CD4-positive, alpha-beta T cell treated with Interleukin-1 beta for 1 hour (primary cell): Measurements from ENCODE around the gene GLB1L.
"Not testable (repeated sequence)": the region's sequence is repeated elsewhere in the genome, so short reads cannot be mapped to it uniquely, and the experiment has no call there.

ENCODE experiments used
- DNase-seq, 2 donors: peaks; one replicate each; pipeline ENCODE4 v3.0.0-alpha.2; 2020 to 2022

The GLB1L gene

DNA sequence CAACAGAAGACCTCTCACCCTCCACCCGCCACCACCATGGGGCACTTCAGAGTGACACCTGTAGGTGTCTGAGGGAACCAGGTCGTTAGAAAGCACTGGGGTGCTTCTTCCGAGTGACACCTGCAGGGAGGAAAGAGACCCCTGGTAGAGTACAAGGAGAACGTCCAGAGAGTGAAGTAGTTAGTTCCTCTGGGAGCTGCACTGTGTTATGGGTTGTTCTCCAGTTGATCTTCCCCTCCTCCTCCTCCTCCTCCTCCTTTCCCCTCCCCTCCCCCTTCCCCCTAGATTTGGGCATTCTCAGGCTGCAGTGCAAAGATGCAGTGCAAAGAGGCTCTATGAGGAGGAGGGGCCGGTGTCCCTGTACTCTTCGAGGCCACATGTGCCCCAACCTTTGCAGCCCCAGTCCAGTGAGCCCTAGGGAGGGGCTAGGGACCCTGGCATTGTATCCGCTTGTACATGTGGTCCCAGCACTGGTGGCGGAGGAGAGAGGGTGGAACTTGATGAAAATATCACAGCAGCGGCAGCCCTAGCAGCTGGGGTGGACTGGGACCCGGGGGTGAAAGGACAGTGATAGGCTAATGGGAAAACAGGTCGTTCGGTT lies 34.8 kb upstream of the GLB1L start:
- DNase-seq = no peak

DNA sequence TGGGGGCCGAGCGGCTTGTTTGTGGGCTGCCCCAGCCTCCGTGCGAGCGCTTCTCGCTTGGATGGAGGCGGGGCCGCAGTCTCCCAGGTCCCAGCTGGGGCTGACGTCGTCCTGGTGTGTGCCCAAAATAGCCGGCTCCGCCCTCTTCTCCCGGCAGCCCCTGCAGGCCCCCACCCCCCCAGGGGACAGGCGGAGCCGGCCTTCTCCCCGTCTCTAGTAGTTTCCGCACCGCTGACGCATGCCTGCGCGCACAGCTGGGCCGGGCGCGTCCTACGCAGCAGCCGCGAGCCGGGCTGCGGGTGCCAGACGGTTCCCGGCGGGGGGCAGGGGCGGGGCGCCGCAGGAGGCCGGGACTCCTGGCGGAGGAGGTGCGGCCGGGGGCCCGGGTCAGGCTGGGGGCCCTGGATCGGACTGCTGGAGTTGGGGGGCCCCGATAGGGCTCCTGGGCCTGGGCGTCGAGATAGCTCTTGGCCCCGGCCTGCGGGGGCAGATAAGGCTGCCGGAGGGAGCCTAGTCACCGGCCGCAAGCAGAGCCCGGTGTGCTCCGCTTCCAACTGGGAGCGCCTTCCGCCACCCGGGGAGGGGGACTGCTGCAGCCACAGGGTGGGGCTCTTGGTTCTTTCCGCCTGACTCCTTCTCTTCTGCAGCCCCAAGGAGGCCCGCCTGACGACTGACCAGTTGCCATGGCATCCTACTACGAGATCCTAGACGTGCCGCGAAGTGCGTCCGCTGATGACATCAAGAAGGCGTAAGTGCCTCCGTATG lies 34.1 kb upstream of the GLB1L start, which contains the start of gene DNAJB2:
Gene DNAJB2 (plus strand): TSS at position 216 of the 765 bp plus-strand sequence. CDS start 468 bp downstream, at position 684.
- DNase-seq = peak; percentile 99 to 100

DNA sequence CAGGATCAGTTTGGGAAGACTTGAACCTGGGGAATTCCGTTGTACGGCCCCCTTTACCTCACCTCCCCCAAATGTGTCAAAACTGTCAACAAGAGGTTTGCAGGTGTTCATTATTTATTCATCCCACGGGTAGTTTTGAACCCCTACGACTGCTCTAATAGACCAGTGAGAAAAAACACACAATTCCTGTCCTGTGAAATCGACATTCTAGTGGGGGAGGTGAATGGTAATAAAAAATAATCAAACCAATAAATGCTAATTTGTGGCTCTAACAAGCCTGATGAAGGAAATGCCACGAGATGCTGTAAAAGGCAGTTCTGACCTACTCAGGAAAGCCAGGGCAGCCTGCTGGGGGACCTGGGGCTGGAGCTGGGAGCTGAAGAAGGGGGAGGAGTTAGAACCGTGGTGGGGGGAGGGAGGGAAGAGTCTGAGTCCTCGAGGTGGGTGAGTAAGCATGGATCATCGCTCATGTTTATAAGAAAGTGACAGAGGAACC lies 33.5 kb upstream of the GLB1L start:
- no peak for DNase-seq

DNA sequence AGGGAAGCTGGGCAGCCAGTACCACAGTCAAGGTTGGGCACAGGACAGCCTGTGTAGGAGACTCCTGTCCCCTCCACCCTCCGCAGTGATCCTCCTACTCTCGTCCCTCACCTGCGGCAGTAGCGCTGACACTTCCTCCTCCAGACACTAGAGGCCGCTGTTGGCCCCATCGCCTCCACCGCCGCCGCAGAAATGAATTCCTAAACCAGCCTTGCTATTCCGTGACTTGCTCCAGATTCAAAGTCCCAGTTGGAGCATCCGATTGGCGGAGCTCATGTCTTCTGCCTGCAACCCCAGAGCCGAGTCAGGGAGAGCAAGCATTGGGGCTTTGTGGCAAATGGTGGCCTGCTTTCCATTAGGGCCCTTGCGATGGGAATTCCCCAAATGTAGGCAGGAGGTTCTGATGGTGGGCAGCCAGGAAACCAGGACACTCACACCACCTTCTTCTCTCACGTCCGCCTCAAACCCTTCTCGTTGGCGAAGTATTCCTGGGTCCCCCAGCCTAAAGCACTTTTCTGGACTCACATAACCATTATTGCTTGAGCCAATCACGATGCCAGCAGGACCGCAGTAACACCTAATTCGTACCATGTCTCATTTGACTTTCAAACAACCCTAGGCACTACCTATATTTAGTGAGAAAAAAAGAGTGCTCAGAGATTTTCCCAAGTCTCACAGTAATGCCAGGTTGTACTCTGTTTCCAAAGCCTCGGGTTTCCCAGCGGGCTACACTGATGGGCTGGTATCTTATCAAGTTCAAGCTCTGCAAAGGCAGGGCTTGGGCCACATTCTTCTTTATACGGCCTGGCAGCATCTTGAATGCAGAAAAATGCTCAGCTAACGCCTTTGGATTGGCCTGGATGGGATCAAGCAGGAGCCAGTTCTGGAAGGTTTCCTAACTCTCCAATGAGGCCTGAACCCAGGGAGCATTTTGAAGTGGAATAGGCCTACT lies 32.7 kb upstream of the GLB1L start:
- DNase-seq = peak; percentile 77 to 80

DNA sequence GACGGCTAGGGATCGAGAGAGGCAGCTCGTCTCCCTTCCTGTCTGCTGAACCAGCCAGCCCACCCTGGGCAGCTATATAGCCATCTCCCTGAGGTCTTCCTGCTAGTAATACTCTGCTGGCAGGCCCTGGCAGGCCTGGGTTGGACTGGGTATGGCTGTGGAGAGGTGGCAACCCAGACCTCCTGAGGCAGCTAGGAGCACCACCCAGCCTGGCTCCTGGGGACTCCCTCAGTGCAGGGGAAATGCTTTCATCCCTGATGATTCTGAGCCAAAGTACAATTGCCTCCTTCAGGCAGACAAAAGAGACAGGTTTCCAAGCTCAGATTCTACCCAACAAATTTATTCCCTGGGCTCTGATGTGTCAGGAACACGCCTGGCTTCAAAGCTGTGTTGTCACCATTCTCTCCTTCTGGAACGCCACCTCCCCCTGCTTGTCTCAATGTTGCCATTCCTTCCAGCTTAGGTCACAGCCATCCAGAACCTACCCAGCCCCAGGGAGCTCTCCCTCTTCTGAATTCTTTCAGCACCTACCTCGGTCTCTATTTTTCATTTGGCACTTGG lies 29.2 kb upstream of the GLB1L start:
- no peak for DNase-seq

DNA sequence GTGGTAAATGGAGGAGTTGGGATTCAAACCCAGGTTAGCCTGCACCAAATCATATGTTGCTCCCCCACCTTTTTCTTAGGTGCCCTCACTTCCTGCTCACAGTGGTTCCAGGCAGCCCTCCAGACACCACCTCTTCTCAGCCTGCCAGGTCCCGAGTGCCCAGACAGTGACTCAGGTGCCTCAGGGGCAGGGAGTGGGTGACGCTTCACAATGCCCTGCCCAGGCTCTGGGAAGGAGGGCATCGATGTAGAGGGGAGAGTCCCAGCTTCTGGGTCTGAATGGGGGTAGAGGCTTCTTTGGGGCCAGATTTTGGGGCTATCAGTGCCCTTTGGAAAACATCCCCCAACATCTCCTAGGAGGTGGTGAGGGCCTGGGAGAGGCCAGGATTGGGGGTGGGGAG lies 28.7 kb upstream of the GLB1L start:
- no peak for DNase-seq

DNA sequence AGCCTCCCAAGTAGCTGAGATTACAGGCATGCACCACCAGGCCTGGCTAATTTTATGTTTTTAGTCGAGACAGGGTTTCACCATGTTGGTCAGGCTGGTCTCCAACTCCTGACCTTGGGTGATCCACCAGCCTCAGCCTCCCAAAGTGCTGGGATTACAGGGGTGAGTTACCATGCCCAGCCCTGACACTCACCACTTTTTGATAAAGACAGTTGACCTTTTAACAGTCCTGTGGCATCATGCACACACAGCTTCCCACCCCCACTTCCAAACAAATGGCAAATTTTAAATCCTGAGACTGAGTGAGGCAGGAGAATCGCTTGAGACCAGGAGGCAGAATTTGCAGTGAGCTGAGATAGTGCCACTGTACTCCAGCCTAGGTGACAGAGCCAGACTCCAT lies 27.8 kb upstream of the GLB1L start:
- DNase-seq = no peak

DNA sequence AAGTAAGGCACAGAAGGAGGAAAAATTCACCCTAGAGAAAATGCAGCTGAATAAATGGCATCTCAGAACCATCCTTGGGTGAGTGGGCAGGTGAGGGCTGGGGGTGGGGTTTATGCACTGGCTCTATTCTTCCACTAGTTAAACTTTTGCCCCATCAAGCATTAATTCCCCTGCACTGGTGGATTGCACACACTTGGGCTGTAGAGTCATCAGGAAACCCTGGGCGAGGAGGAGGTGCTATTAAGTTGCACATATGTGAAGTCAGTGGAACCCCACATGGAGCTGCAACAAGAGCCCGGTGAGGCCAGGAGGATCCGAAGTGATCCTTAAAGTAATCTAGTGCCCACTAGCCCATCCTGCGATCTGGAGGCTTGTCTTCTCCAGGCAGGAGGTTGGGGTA lies 27.1 kb upstream of the GLB1L start:
- no peak for DNase-seq

DNA sequence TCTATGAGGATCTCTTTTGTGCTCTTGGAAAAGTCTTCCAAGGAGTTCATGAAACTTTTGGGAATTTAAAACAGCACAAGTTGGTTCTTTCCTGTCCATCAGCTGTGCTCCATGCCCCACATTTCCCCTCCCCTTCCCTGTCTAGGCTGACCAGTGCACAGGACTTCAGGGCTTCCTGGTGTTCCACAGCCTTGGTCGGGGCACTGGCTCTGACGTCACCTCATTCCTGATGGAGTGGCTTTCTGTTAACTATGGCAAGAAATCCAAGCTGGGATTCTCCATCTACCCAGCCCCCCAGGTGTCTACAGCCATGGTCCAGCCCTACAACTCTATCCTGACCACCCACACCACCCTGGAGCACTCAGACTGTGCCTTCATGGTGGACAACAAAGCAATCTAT lies 25.8 kb upstream of the GLB1L start:
- DNase-seq = no peak

DNA sequence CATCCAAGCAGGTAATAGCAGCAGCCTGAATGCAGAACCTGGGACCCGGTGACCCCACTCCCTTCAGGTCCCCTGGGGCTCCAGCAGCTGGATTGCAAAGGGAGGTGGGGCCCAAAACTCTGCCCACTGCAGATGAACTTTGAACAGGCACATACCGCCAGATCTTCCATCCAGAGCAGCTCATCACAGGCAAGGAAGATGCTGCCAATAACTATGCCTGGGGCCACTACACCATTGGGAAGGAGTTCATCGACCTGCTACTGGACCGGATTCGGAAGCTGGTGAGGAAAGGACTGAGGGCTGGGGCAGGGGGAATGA lies 24.8 kb upstream of the GLB1L start:
- DNase-seq = no peak

DNA sequence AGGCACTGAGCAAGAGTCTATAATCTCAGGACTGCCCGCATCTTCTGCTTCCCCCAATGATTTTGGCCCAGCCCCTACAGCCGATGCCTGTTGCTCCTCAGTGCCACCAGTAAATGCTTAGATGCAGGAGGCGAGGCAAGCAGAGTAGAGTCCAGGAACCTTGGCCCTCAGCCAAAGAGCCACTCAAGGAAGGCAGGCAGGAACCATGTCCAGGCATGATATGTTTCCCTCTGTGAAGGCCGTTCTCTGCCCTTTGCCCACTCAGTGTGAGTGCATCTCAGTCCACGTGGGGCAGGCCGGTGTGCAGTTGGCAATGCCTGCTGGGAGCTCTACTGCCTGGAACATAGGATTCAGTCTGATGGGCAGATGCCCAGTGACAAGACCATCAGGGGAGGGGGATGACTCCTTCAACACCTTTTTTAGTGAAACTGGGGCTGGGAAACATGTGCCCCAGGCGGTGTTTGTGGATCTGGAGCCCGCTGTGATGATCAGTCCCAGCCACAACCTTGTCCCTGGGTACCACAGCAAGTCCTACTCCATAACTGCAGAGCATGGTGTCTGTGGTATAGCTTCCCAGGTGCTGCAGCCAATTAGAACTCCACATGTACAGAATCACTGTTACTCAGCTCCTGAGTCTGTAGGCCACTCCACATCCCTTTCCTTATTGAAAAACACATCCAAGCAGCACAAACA lies 24.3 kb upstream of the GLB1L start:
- DNase-seq = no peak

DNA sequence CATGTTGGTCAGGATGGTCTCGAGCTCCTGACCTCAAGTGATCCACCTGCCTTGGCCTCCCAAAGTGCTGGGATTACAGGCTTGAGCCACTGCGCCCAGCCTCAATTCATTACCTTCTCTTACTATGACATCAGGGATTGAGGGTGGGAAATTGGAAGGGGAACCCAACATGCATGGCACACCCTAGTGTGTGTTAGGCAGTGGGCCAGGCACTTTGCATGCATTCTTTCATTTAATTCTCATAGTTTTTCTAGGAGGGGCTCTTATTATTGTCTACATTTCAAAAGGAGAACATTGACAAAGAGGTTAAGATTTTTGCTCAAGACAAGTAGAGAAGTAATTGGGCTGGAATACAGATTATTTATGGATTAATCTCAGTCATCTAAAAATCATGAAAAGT lies 23.1 kb upstream of the GLB1L start:
- DNase-seq = no peak

DNA sequence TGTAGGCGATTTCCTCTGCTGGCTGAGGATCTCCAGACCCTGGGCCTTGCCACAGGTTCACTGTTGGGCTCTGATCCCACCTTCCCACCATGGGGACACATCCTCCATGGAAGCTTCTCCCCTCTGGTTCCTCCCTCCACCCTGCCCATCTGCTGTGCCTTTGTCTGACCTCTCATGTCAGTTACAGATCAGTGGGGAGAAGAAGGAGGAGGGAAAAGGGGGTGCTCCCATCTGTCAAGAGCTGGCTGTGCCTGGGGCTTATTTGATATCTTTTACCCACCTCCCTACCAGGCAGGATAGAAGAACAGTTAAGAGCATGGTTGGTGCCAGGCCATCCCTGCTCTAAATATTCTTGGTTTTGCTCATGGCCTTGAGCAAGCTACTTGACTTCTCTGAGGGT lies 21.6 kb upstream of the GLB1L start:
- DNase-seq = no peak

DNA sequence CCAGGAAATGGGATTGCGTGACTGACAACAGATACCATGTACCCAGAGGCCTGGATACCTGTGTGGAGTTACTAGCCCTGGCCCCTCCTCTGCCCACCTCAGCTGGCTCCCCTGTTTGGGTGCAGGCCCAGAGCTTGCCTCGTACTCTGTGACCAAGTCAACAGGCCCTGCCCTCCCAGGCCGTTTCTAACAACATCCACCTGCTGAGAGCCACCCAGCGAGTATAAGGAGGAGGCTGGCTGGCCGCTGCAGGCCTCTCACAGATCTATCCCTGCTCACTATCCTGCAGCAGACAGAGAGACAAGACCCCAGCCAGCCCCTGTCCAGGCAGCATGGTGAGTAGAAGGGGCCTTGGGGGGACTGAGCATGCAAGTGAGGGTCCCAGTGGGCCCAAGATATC lies 21.0 kb upstream of the GLB1L start:
- no peak for DNase-seq

DNA sequence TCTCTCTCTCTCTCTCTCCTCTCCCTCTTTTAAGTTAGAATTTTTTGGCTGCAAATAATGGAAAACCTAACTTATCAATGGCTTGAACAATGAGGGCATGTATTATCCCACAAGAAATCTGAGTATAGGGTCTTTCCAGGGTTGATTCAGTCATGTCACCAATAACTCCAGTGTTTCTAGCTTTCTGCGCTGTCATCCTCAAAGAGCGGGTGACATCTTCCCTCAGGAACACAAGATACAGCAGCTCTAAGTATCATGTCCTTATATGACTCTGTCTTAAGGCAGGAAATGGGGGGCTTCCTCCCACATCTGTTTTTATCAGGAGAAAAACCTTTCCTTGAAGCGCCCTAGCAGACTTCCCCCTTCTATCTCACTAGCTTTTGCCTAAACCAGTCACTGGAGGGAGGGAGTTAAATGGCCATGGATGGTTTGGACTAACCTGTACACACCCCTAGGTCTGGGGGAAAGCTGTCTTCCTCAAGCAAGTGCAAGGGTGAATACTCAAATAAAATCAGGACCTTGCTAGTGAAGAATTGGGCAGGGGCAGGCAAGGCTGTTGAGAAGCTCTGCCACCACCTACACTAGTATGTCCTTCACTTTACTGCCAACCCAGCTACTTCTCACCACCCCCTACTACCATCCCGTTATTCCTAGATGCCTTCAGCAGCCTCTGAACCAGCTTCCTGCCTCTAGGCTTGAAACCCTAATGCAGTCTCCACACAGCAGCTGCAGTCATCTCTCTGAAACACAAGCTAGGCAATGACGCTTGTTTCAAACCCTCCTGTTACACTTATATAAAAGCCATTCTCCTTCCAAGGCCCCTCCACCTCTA lies 16.0 kb upstream of the GLB1L start:
- DNase-seq = no peak

DNA sequence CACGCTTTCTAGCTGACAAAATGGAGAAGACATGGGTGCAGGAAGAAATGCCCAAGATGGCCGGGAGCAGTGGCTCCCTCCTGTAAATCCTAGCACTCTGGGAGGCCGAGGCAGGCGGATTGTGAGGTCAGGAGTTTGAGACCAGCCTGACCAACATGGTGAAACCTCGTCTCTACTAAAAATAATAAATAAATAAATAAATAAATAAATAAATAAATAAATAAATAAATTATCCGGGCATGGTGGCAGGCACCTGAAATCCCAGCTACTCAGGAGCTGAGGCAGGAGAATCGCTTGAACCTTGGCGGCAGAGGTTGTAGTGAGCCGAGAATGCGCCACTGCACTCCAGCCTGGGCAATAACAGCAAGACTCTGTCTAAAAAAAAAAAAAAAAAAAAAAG lies 13.7 kb upstream of the GLB1L start:
- DNase-seq = not testable (repeated sequence)

DNA sequence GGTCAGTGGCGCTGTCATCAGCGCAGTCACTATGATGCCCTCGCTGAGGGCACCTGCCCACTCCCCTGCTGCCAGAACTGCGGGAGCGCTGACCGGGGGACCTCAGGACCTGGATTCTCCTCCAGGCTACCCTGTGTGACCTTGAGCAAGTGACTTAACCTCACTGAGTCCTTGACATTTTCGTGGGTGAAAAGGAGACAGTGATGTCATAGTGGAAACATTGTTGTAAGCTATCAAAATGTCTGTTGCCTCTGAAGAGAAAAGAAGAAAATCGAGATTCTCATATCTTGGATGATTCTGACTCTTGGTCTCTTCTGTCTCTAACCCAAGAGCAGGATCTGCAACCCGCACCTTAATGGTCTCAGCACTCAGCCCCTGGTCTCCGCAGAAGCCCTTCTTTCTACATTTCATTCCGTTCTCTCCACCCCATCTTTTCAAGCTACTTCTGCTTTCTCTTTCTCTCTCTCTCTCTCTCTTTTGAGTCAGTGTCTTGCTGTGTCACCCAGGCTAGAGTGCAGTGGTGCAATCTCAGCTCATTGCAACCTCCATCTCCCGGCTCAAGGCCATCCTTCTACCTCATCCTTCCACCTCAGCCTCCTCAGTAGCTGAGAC lies 9.5 kb upstream of the GLB1L start:
- peak; percentile 56 to 59 for DNase-seq

DNA sequence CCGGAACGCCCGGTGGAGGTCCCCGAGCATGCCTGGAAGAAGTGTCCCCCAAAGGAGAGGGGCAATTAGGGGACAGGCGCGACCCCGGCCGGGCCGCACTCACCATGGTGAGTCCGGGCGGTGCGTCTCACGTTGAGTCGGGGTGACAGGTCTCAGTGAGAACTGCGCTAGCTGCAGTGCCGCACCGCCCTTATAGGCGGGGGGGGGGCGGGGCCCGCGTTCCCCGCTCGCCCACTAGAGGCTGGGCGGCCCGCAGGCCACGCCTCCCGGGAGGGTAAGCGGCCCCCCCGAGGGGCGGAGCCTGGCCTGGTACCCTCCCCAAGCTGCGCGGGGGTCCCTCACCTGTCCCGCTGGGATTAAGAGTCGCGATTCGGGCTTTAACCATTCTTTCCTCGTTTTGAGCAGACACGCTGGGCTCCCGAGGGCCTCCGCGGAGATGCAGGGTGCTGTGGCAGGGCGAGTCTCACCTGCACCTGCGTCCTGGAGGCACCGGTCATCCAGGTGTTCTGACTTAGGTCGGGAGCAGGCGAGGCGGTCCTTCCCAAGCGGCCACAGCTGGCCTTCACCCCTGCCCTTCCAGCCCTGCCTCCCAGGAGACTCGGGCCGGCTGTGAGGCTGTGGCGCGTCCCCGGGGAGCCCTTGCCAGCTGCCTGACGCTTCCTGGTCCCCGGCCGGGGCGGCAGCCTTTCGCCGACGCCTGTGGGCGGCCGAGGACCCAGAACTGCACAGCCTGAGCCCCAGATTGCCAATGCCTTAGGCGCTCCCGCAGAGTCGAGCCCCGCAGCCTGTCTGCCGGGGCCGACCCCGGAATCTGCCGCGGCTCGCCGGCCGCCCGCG lies 8.7 kb upstream of the GLB1L start, which contains the start of gene TUBA4A:
Gene TUBA4A (minus strand): TSS at position 166 of the 837 bp plus-strand sequence. CDS start 60 bp downstream, at position 106.
- peak; percentile 93 for DNase-seq

DNA sequence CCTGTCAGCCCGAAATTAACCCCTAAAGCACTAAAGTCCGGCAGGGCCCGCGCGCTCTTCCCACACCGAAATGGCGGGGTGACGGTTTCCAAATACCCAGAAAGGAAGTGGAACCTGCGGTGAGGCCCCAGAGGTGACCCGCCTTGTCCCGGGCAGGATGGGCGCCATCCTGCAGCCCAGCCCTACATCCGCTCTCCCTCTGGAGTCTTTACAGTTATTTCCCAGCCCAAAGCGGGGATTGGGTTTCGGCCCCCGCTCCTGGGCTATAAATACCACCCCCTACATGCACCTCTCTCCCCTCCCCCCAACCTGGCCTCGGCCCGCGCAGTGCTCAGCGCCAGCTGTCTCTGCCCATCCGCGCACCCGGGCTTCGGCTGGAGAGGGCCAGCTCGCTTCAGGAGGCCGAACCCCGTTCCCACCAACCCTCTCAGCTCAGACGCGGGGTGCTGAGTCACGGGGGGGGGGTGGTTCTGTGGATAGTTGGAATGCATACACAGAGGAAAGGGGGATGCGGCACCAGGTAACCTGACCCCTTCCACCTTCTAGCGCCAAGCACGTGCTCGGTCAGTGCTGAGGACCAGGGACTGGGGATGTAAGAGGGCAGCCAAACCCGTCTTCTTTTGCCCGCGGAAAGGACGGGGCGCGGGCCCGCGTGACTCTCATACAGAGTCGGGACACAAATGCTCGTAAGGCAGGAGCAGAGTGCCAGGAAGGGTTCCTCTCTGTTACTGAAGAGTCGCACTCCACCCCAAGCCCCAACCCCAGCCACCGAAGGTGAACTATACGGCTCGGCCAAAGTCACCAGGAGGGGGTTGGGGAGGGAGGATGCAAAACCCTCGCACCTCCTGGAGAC lies 7.9 kb upstream of the GLB1L start, which contains the start of gene TUBA4B:
Gene TUBA4B (plus strand): TSS at position 344 of the 853 bp plus-strand sequence. CDS start 165 bp downstream, at position 509.
- peak; percentile 44 to 51 for DNase-seq
